ENCODE results near the gene AOPEP. TPM values are rescaled to one million over a fixed set of nuclear protein-coding genes. Genes with fewer than 3 reads are reported as not detected.
"Not testable (repeated sequence)": the region's sequence is repeated elsewhere in the genome, so short reads cannot be mapped to it uniquely, and the experiment has no call there.

The AOPEP gene
- polyA plus RNA-seq, 1 donor = 44.3 TPM

DNA sequence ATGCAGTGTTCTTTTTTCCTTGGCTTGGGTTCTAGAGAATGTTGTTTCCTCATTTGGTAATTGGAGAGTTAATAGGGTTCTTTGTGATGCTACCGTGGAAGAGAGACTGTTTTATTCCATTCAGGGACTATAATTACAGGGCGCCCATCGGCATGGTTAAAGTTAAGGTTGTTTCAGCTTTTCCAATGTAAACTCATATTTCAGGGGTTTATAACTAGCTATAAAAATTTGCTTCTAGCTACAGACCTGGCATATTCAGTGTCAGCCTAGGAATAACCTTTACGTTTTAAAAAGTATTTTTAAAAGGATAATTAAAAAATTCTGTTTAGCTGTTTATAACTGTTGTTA lies 99.1 kb downstream of the AOPEP start:
- Histone ChIP-seq H3K9me3 (ENCODE audit: control insufficient read depth, low read depth, low read length) (no peaks in the 10 kb centered on the region), H3K4me1 (ENCODE audit: control insufficient read depth, insufficient read depth, low read length) (no peaks in the 10 kb centered on the region), H3K4me3 (ENCODE audit: low read length) (no peak overlapping the region), H3K27ac (ENCODE audit: low read length) (no peak overlapping the region), H3K27me3 (ENCODE audit: control insufficient read depth, insufficient read depth, low read length) (no peaks in the 10 kb centered on the region), H3K36me3 (ENCODE audit: control insufficient read depth, insufficient read depth, low read length) (peaks cover 3% of the 10 kb centered on the region)
- DNase-seq = no peak
- 100% methylated on average over 1 of the region's 4 CpGs for WGBS (ENCODE audit: insufficient coverage, low lambda C conversion rate)

DNA sequence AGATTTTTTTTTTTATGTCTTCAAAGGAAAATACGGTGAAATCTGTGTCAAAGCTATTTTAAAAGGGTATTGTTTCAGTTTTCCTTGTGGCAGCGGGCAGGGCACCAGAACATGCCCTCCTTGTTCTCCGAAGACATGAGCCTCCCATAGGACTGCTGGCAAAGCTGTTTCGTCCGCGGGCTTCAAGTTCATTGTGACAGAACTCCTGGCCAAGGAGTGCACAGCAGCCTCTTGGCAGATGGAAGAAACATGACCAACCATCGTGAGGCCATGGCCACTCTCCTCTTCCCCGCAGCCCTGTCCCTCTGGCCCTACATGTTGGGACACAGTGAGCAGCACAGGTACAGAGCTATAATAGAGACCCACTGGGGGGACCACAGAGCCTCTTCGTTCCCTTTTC lies 99.5 kb downstream of the AOPEP start:
- Histone ChIP-seq H3K36me3 (ENCODE audit: control insufficient read depth, insufficient read depth, low read length) (peaks cover 3% of the 10 kb centered on the region), H3K27ac (ENCODE audit: low read length) (no peak overlapping the region), H3K4me1 (ENCODE audit: control insufficient read depth, insufficient read depth, low read length) (no peaks in the 10 kb centered on the region), H3K27me3 (ENCODE audit: control insufficient read depth, insufficient read depth, low read length) (no peaks in the 10 kb centered on the region), H3K4me3 (ENCODE audit: low read length) (no peak overlapping the region), H3K9me3 (ENCODE audit: control insufficient read depth, low read depth, low read length) (peaks cover under 1% of the 10 kb centered on the region)
- DNase-seq = no peak
- WGBS (ENCODE audit: insufficient coverage, low lambda C conversion rate) = no CpG with 5 or more reads among the region's 9 CpGs

DNA sequence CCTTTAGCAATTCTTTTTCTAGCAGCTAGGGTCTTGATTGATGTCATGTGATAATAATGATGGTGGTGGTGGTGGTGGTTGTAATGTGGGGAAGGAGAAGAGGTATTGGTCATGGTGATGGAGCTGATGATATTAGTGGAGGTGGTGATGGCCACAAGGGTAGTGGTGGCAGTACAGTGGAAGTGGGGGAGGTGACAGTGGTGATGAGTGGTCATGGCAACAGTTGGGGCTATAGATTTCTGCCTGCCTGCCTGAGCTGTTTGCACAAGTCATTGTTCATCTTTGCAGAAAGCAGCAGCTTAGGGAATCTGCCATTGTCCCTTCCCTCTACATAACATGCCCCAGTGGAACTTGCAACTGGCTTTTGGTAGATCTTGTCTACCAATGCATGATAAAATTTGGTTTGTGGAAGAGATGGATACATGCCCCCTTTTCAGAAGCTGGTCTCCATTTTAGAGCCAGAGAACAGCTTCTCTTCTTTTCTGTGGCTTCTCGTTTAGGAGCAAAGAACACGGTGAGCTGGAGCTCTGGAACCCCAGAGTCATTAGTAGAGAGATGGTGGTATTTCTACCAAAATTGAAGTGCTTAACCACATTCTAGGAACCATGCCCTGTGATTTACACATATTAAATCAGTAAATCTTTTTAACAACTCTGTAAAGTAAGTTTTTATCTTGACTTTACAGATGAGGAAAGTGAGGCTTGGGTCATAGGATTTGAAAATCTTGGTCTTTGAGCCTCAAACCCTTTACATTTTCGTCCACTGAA lies 100.3 kb downstream of the AOPEP start:
- no peaks in the 10 kb centered on the region for H3K27me3 ChIP-seq (ENCODE audit: control insufficient read depth, insufficient read depth, low read length)
- no peak overlapping the region for H3K27ac ChIP-seq (ENCODE audit: low read length)
- no peak overlapping the region for H3K4me3 ChIP-seq (ENCODE audit: low read length)
- no peak for DNase-seq
- peaks cover 2% of the 10 kb centered on the region for H3K9me3 ChIP-seq (ENCODE audit: control insufficient read depth, low read depth, low read length)
- peaks cover 3% of the 10 kb centered on the region for H3K36me3 ChIP-seq (ENCODE audit: control insufficient read depth, insufficient read depth, low read length)
- no peaks in the 10 kb centered on the region for H3K4me1 ChIP-seq (ENCODE audit: control insufficient read depth, insufficient read depth, low read length)
- no CpG with 5 or more reads among the region's 3 CpGs for WGBS (ENCODE audit: insufficient coverage, low lambda C conversion rate)

DNA sequence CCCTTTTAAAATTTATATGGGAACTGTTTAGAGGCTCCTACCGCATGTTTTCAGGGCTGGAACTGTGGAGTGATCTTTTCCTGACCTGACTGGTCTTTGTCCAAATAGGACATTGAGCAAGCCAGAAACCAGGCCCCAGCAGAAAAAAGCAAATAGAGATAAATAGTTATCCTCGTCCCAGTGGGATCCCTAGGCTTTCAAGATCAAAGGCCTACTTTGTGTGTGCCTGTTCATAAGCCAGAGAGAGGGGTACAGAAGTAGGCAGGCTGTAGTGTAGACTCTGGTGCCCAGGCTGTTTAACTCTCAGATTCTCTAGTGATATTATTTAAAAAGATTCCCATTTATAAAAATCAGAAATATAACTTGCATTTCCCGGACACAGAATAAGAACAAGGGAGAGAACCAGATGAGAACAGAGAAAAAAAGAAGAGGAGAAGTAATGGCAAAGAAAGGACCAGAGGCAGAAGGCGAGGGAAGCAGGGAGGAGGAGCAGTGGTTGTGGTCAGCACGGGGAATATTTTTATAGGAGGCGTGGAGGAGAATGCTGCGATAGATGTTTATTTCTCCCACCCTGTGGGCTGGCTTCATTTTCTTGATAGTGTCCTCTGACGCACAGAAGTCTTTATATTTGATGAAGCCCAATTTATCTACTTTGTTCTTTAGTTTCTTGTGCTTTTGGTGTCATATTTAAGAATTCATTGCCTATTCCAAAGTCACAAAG lies 101.2 kb downstream of the AOPEP start:
- Histone ChIP-seq H3K4me1 (ENCODE audit: control insufficient read depth, insufficient read depth, low read length) (no peaks in the 10 kb centered on the region), H3K36me3 (ENCODE audit: control insufficient read depth, insufficient read depth, low read length) (peaks cover 3% of the 10 kb centered on the region), H3K27ac (ENCODE audit: low read length) (no peak overlapping the region), H3K27me3 (ENCODE audit: control insufficient read depth, insufficient read depth, low read length) (no peaks in the 10 kb centered on the region), H3K9me3 (ENCODE audit: control insufficient read depth, low read depth, low read length) (peaks cover 2% of the 10 kb centered on the region), H3K4me3 (ENCODE audit: low read length) (no peak overlapping the region)
- WGBS (ENCODE audit: insufficient coverage, low lambda C conversion rate) = 92% methylated on average over 2 of the region's 8 CpGs
- peak in 1 of 2 donors; percentile 23 for DNase-seq

DNA sequence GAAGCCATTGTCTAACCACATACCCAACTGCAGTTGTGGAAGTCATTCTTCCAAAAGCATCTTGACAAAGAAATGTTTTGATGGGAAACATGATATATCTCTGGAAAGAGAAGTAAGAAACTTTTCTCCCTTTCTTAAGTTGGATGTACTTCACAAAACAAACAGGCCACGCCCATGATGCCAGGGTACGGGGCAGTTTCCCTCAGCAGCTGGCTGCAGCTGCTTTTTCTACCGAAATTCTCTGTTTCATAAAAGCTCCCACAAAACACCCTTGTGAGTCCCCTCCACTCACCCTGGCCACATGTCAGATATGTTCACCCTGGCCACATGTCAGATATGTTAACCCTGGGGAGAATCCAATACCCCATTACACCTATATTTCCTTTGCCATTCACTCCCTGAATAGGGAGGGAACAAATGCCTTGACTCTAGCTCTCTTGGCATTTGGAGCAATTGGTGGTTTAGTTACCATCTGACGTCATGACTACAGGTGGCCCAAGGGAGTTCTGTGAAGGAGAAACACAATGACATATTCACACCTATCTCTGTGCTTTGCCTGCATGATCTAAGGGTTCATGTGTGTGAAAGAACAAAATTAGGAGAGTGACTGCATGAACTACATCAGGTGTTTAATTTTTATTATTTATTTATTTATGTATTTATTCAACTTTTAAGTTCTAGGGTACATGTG lies 103.0 kb downstream of the AOPEP start:
- no peak for DNase-seq
- H3K27ac ChIP-seq (ENCODE audit: low read length) = no peak overlapping the region
- H3K27me3 ChIP-seq (ENCODE audit: control insufficient read depth, insufficient read depth, low read length) = no peaks in the 10 kb centered on the region
- WGBS (ENCODE audit: insufficient coverage, low lambda C conversion rate) = 80% methylated on average over 1 of the region's 4 CpGs
- H3K4me1 ChIP-seq (ENCODE audit: control insufficient read depth, insufficient read depth, low read length) = no peaks in the 10 kb centered on the region
- H3K4me3 ChIP-seq (ENCODE audit: low read length) = no peak overlapping the region
- peaks cover 2% of the 10 kb centered on the region for H3K9me3 ChIP-seq (ENCODE audit: control insufficient read depth, low read depth, low read length)
- H3K36me3 ChIP-seq (ENCODE audit: control insufficient read depth, insufficient read depth, low read length) = peaks cover 3% of the 10 kb centered on the region

DNA sequence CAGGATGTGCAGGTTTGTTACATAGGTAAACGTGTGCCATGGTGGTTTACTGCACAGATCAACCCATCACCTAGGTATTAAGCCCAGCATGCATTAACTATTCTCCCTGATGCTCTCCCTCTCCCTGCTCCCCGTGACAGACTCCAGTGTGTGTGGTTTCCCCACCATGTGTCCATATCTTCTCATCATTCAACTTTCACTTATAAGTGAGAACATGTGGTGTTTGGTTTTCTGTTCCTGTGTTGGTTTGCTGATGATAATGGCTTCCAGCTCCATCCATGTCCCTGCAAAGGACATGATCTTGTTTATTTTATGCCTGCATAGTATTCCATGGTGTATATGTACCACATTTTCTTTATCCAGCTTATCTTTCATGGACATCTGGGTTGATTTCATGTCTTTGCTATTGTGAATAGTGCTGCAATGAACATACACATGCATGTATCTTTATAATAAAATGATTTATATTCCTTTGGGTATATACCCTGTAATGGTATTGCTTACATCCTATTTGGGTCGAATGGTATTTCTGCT lies 103.6 kb downstream of the AOPEP start:
- not testable (repeated sequence) for H3K36me3 ChIP-seq (ENCODE audit: control insufficient read depth, insufficient read depth, low read length); H3K27ac ChIP-seq (ENCODE audit: low read length); DNase-seq; H3K27me3 ChIP-seq (ENCODE audit: control insufficient read depth, insufficient read depth, low read length); H3K4me1 ChIP-seq (ENCODE audit: control insufficient read depth, insufficient read depth, low read length); H3K4me3 ChIP-seq (ENCODE audit: low read length); H3K9me3 ChIP-seq (ENCODE audit: control insufficient read depth, low read depth, low read length)
- no CpG with 5 or more reads among the region's 3 CpGs for WGBS (ENCODE audit: insufficient coverage, low lambda C conversion rate)

DNA sequence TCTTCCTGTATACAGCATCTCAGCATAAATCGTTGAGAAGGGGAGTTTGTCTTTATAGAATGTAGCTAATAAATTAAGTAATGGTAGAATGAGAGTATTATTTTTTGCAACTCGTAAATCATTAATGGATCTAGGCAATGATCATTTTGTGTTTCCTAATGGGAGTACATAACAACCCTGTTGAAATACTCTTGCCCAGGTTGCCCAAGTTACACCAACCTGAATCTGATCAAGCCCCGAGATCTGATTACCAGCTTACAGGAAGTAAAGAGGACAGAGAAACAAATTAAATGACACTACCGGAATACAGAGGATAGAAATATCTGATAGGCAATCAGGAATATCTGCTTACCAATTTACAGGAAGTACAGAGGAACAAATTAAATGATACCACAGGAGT lies 107.3 kb downstream of the AOPEP start:
- Histone ChIP-seq H3K27me3 (ENCODE audit: control insufficient read depth, insufficient read depth, low read length) (no peaks in the 10 kb centered on the region), H3K27ac (ENCODE audit: low read length) (no peak overlapping the region), H3K9me3 (ENCODE audit: control insufficient read depth, low read depth, low read length) (peaks cover 8% of the 10 kb centered on the region), H3K4me1 (ENCODE audit: control insufficient read depth, insufficient read depth, low read length) (no peaks in the 10 kb centered on the region), H3K36me3 (ENCODE audit: control insufficient read depth, insufficient read depth, low read length) (no peaks in the 10 kb centered on the region), H3K4me3 (ENCODE audit: low read length) (no peak overlapping the region)
- DNase-seq = no peak
- 100% methylated on average over 1 of the region's 4 CpGs for WGBS (ENCODE audit: insufficient coverage, low lambda C conversion rate)

DNA sequence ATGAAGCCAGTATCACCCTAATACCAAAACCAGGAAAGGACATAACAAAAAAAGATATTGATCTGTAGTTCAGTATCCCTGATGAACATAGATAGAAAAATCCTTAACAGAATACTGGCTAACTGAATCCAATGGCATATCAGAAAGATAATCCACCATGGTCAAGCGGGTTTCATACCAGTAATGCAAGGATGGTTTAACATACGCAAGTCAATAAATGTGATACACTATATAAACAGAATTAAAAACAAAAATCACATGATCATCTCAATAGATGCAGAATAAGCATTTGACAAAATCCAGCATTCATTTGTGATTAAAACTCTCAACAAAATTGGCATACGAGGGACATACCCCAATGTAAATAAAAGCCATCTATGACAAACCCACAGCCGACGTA lies 110.9 kb downstream of the AOPEP start:
- H3K4me1 ChIP-seq (ENCODE audit: control insufficient read depth, insufficient read depth, low read length) = no peaks in the 10 kb centered on the region
- H3K9me3 ChIP-seq (ENCODE audit: control insufficient read depth, low read depth, low read length) = peaks cover 14% of the 10 kb centered on the region
- no peaks in the 10 kb centered on the region for H3K27me3 ChIP-seq (ENCODE audit: control insufficient read depth, insufficient read depth, low read length)
- no peak for DNase-seq
- 74% methylated on average over 5 of the region's 5 CpGs for WGBS (ENCODE audit: insufficient coverage, low lambda C conversion rate)
- H3K27ac ChIP-seq (ENCODE audit: low read length) = no peak overlapping the region
- H3K4me3 ChIP-seq (ENCODE audit: low read length) = no peak overlapping the region
- no peaks in the 10 kb centered on the region for H3K36me3 ChIP-seq (ENCODE audit: control insufficient read depth, insufficient read depth, low read length)

DNA sequence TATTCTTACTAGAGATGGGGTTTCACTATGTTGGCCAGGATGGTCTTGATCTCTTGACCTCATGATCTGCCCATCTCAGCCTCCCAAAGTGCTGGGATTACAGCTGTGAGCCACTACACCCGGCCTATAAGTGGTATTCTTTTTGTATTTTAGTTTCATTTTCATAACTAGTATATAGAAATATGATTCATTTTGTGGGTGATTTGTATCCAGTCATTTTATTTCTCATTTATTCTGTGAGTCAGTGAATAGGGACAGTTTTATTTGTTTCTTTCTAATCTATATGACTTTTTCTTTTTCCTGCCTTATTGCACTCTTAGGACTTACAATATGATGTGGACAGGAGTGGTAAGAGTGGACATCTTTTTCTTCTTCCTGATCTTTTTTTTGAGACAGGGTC lies 112.9 kb downstream of the AOPEP start:
- H3K9me3 ChIP-seq (ENCODE audit: control insufficient read depth, low read depth, low read length) = peaks cover 14% of the 10 kb centered on the region
- no peaks in the 10 kb centered on the region for H3K36me3 ChIP-seq (ENCODE audit: control insufficient read depth, insufficient read depth, low read length)
- no CpG with 5 or more reads among the region's 1 CpG for WGBS (ENCODE audit: insufficient coverage, low lambda C conversion rate)
- no peak overlapping the region for H3K4me3 ChIP-seq (ENCODE audit: low read length)
- DNase-seq = no peak
- no peaks in the 10 kb centered on the region for H3K4me1 ChIP-seq (ENCODE audit: control insufficient read depth, insufficient read depth, low read length)
- no peak overlapping the region for H3K27ac ChIP-seq (ENCODE audit: low read length)
- H3K27me3 ChIP-seq (ENCODE audit: control insufficient read depth, insufficient read depth, low read length) = no peaks in the 10 kb centered on the region

DNA sequence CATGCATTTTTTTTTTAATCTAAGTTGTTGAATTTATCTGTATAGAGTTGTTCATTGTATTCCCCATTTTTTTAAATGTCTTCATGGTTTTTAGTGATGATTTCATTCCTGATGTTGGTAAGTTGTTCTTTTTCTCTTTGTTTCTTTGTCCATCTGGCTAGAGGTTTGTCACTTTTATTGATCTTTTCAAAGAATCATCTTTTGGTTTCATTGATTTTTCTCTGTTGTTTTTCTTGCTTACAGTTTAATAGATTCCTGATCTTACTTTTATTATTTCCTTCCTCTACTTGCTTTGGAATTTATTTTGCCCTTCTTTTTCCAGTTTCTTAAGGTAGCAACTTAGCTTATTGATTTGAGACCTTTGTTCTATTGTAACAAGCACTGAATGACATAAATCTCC lies 114.2 kb downstream of the AOPEP start:
- H3K27ac ChIP-seq (ENCODE audit: low read length) = no peak overlapping the region
- H3K4me1 ChIP-seq (ENCODE audit: control insufficient read depth, insufficient read depth, low read length) = no peaks in the 10 kb centered on the region
- H3K4me3 ChIP-seq (ENCODE audit: low read length) = no peak overlapping the region
- no peak for DNase-seq
- no peaks in the 10 kb centered on the region for H3K36me3 ChIP-seq (ENCODE audit: control insufficient read depth, insufficient read depth, low read length)
- H3K9me3 ChIP-seq (ENCODE audit: control insufficient read depth, low read depth, low read length) = peaks cover 14% of the 10 kb centered on the region
- no peaks in the 10 kb centered on the region for H3K27me3 ChIP-seq (ENCODE audit: control insufficient read depth, insufficient read depth, low read length)

Measured in large intestine (tissue), 3 donors.